Measurements from ENCODE around the gene ZNF557.

The ZNF557 gene

GRCh38 chr19:7076151-7076550 is 6.6 kb downstream of the ZNF557 start:
- no peak for DNase-seq

GRCh38 chr19:7078008-7078407 is 8.5 kb downstream of the ZNF557 start:
- DNase-seq: no peak

GRCh38 chr19:7083076-7083956 is 13.8 kb downstream of the ZNF557 start:
- DNase-seq: no peak

GRCh38 chr19:7088999-7089398 is 19.5 kb downstream of the ZNF557 start:
- DNase-seq: no peak

- no peak for DNase-seq
Measured at GRCh38 chr19:7098096-7098495, 28.6 kb downstream of the ZNF557 start.

- peak; percentile 88 for DNase-seq
Measured at GRCh38 chr19:7098701-7099596, 29.4 kb downstream of the ZNF557 start.

GRCh38 chr19:7099597-7099921 is 30.1 kb downstream of the ZNF557 start:
- no peak for DNase-seq

- DNase-seq: no peak
Measured at GRCh38 chr19:7101498-7102253, 32.2 kb downstream of the ZNF557 start.

GRCh38 chr19:7104747-7105447 is 35.4 kb downstream of the ZNF557 start:
- DNase-seq: no peak

GRCh38 chr19:7106711-7107657 is 37.5 kb downstream of the ZNF557 start:
- no peak for DNase-seq

- no peak for DNase-seq
Measured at GRCh38 chr19:7109678-7110289, 40.3 kb downstream of the ZNF557 start.

- no peak for DNase-seq
Measured at GRCh38 chr19:7112675-7113074, 43.2 kb downstream of the ZNF557 start.

GRCh38 chr19:7113233-7113632 is 43.7 kb downstream of the ZNF557 start:
- DNase-seq: no peak

GRCh38 chr19:7115721-7116120 is 46.2 kb downstream of the ZNF557 start:
- no peak for DNase-seq

- no peak for DNase-seq
Measured at GRCh38 chr19:7117248-7117647, 47.7 kb downstream of the ZNF557 start.

GRCh38 chr19:7119582-7119981 is 50.1 kb downstream of the ZNF557 start:
- no peak for DNase-seq

GRCh38 chr19:7120499-7120898 is 51.0 kb downstream of the ZNF557 start:
- no peak for DNase-seq

- DNase-seq: no peak
Measured at GRCh38 chr19:7122701-7123100, 53.2 kb downstream of the ZNF557 start.

GRCh38 chr19:7124782-7125181 is 55.3 kb downstream of the ZNF557 start:
- DNase-seq: no peak

- DNase-seq: no peak
Measured at GRCh38 chr19:7125221-7125620, 55.7 kb downstream of the ZNF557 start.

GRCh38 chr19:7126132-7126531 is 56.6 kb downstream of the ZNF557 start:
- DNase-seq: no peak
